ENCODE data around the gene LHX1. TPM values are rescaled to one million over a fixed set of nuclear protein-coding genes. Genes with fewer than 3 reads are reported as not detected.

LHX1 gene
- total RNA-seq: not detected
- not detected for polyA plus RNA-seq
- long read RNA-seq, donor 1: 0 reads
- long read RNA-seq, donor 2: 0 reads
- long read RNA-seq, donor 3: 0 reads
- long read RNA-seq, donor 4: 0 reads
- long read RNA-seq, donor 5: 0 reads

GRCh38 chr17:36937001-36937958, at the start of gene LHX1:
Gene LHX1 (plus strand): TSS chr17:36937475. CDS start chr17:36938198, 723 bp downstream.
- no peak within 1 kb of the TSS for H3K4me3 ChIP-seq
- H3K27me3 ChIP-seq (ENCODE audit: control insufficient read depth in 3 of 3, insufficient read depth in 3 of 3, low read length in 2 of 3): peaks cover 9 to 97% (median 90%) of the 10 kb centered on the region in 3 donors
- ATAC-seq (ENCODE audit: insufficient read depth, low FRiP score) (no peak), DNase-seq (peak in 1 of 3 donors; percentile 19)
- H3K9me3 ChIP-seq (ENCODE audit: control insufficient read depth in 4 of 4, insufficient read depth in 3 of 4, low read length in 3 of 4): peaks cover 0 to 17% (median 0%) of the 10 kb centered on the region in 4 donors
- peaks cover 0 to 61% (median 14%) of the 10 kb centered on the region in 5 donors for H3K4me1 ChIP-seq (ENCODE audit: control insufficient read depth in 5 of 5, insufficient read depth in 5 of 5, low read length in 5 of 5)
- no peak within 1 kb of the TSS for H3K9ac ChIP-seq (ENCODE audit: insufficient read depth in 1 of 2, low read length in 2 of 2)
- no peaks in the 10 kb centered on the region for H3K36me3 ChIP-seq (ENCODE audit: control insufficient read depth in 4 of 4, insufficient read depth in 4 of 4, low read length in 4 of 4)
- TF ChIP-seq CTCF (IDR thresholded peaks at IDR 0.05; ENCODE audit: control extremely low read depth, extremely low read depth): no peak
- H3K27ac ChIP-seq (ENCODE audit: low read depth in 1 of 2, low read length in 1 of 2): no peak within 1 kb of the TSS
- 2 to 5% methylated on average over 75 of the region's 75 CpGs for WGBS, 2 donors

GRCh38 chr17:36888236-36888951, 48.9 kb upstream of the LHX1 start:
- Histone ChIP-seq H3K36me3 (ENCODE audit: control insufficient read depth in 4 of 4, insufficient read depth in 4 of 4, low read length in 4 of 4) (no peaks in the 10 kb centered on the region), H3K9ac (ENCODE audit: insufficient read depth in 1 of 2, low read length in 2 of 2) (no peak overlapping the region), H3K4me1 (ENCODE audit: control insufficient read depth in 5 of 5, insufficient read depth in 5 of 5, low read length in 5 of 5) (peaks cover 0 to 5% (median 0%) of the 10 kb centered on the region in 5 donors), H3K4me3 (no peak overlapping the region), H3K9me3 (ENCODE audit: control insufficient read depth in 4 of 4, insufficient read depth in 3 of 4, low read length in 3 of 4) (peaks cover 0 to 4% (median 0%) of the 10 kb centered on the region in 4 donors), H3K27me3 (ENCODE audit: control insufficient read depth in 3 of 3, insufficient read depth in 3 of 3, low read length in 2 of 3) (peaks cover 0 to 21% (median 6%) of the 10 kb centered on the region in 3 donors), H3K27ac (ENCODE audit: low read depth in 1 of 2, low read length in 1 of 2) (no peak overlapping the region)
- no peak for ATAC-seq (ENCODE audit: insufficient read depth, low FRiP score)
- no peak for TF ChIP-seq CTCF (IDR thresholded peaks at IDR 0.05; ENCODE audit: control extremely low read depth, extremely low read depth)
- DNase-seq: no peak
- WGBS, 2 donors: 67 to 83% methylated on average over 8 of the region's 8 CpGs

GRCh38 chr17:36889770-36890349, 47.4 kb upstream of the LHX1 start:
- H3K4me1 ChIP-seq (ENCODE audit: control insufficient read depth in 5 of 5, insufficient read depth in 5 of 5, low read length in 5 of 5): no peaks in the 10 kb centered on the region
- DNase-seq: no peak
- no peaks in the 10 kb centered on the region for H3K36me3 ChIP-seq (ENCODE audit: control insufficient read depth in 4 of 4, insufficient read depth in 4 of 4, low read length in 4 of 4)
- no peak overlapping the region for H3K27ac ChIP-seq (ENCODE audit: low read depth in 1 of 2, low read length in 1 of 2)
- peaks cover 0 to 2% (median 0%) of the 10 kb centered on the region in 4 donors for H3K9me3 ChIP-seq (ENCODE audit: control insufficient read depth in 4 of 4, insufficient read depth in 3 of 4, low read length in 3 of 4)
- TF ChIP-seq CTCF (IDR thresholded peaks at IDR 0.05; ENCODE audit: control extremely low read depth, extremely low read depth): no peak
- 54 to 58% methylated on average over 8 of the region's 8 CpGs for WGBS, 2 donors
- H3K27me3 ChIP-seq (ENCODE audit: control insufficient read depth in 3 of 3, insufficient read depth in 3 of 3, low read length in 2 of 3): peaks cover 0 to 17% (median 5%) of the 10 kb centered on the region in 3 donors
- no peak overlapping the region for H3K4me3 ChIP-seq
- no peak for ATAC-seq (ENCODE audit: insufficient read depth, low FRiP score)
- H3K9ac ChIP-seq (ENCODE audit: insufficient read depth in 1 of 2, low read length in 2 of 2): no peak overlapping the region
